ENCODE measurements around the gene FXYD2. TPM values are rescaled to one million over a fixed set of nuclear protein-coding genes. Genes with fewer than 3 reads are reported as not detected.

FXYD2 gene
- total RNA-seq, 2 donors from 2014 or later: 3.0 TPM

DNA sequence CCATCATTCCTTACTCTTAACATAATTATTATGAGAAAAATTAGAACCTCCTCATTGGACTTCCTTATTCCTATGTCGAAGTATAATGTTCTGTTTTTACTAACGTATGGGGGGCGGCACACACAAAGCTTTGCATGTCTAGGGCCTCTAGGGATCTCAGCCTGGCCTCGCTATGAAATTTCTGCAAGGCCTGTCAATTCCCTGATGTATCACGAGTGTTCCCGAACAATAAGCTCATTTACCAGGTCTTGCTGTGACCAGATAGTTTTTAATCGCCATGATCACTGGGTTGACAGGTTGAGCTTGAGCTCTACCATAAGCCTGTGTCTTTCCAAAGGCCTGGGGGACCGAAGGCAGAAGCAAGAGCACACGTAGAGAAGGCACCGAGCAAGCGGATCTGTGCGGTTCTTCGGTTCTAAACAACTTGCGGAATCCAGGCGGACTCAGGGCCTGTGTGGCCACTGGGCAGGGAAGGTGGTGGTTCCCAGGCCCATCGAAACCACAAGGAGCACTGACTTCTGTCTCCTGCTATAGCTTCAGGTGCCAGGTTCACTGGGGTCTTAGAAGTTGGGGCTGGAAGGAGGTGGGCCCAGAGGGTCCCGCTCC is 10.4 kb upstream of the FXYD2 start:
- no peak for DNase-seq
- Mint-ChIP-seq H3K9me3 (no peaks in the 10 kb centered on the region), H3K27me3 (ENCODE audit: insufficient read depth) (peaks cover 2% of the 10 kb centered on the region), H3K27ac (no peak overlapping the region), H3K4me3 (no peak overlapping the region), H3K36me3 (ENCODE audit: low read depth) (peaks cover 7% of the 10 kb centered on the region), H3K4me1 (peaks cover 22% of the 10 kb centered on the region)
- H3K27ac ChIP-seq (ENCODE audit: low read depth, low read length): peak overlapping the region; percentile 7
- WGBS, 2 experiments (ENCODE audit: insufficient coverage in 1 of 2, insufficient read length in 1 of 2): 93 to 94% methylated on average over 10 to 17 of the region's 17 CpGs
- H3K9ac ChIP-seq (ENCODE audit: extremely low read depth, low read length, poor library complexity, severe bottlenecking): no peak overlapping the region
- H3K36me3 ChIP-seq (ENCODE audit: control insufficient read depth, insufficient read depth, low read length): peaks cover 10% of the 10 kb centered on the region
- TF ChIP-seq, protein P1, sequence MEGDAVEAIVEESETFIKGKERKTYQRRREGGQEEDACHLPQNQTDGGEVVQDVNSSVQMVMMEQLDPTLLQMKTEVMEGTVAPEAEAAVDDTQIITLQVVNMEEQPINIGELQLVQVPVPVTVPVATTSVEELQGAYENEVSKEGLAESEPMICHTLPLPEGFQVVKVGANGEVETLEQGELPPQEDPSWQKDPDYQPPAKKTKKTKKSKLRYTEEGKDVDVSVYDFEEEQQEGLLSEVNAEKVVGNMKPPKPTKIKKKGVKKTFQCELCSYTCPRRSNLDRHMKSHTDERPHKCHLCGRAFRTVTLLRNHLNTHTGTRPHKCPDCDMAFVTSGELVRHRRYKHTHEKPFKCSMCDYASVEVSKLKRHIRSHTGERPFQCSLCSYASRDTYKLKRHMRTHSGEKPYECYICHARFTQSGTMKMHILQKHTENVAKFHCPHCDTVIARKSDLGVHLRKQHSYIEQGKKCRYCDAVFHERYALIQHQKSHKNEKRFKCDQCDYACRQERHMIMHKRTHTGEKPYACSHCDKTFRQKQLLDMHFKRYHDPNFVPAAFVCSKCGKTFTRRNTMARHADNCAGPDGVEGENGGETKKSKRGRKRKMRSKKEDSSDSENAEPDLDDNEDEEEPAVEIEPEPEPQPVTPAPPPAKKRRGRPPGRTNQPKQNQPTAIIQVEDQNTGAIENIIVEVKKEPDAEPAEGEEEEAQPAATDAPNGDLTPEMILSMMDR (conservative IDR thresholded peaks at IDR 0.05): no peak
- no peaks in the 10 kb centered on the region for H3K4me1 ChIP-seq (ENCODE audit: control insufficient read depth, insufficient read depth, low read length)
- no peaks in the 10 kb centered on the region for H3K9me3 ChIP-seq (ENCODE audit: control insufficient read depth, low read length)
- no peaks in the 10 kb centered on the region for H3K27me3 ChIP-seq (ENCODE audit: control insufficient read depth, insufficient read depth, low read length, poor library complexity, severe bottlenecking)
- no peak overlapping the region for H3K4me3 ChIP-seq (ENCODE audit: low read length)

DNA sequence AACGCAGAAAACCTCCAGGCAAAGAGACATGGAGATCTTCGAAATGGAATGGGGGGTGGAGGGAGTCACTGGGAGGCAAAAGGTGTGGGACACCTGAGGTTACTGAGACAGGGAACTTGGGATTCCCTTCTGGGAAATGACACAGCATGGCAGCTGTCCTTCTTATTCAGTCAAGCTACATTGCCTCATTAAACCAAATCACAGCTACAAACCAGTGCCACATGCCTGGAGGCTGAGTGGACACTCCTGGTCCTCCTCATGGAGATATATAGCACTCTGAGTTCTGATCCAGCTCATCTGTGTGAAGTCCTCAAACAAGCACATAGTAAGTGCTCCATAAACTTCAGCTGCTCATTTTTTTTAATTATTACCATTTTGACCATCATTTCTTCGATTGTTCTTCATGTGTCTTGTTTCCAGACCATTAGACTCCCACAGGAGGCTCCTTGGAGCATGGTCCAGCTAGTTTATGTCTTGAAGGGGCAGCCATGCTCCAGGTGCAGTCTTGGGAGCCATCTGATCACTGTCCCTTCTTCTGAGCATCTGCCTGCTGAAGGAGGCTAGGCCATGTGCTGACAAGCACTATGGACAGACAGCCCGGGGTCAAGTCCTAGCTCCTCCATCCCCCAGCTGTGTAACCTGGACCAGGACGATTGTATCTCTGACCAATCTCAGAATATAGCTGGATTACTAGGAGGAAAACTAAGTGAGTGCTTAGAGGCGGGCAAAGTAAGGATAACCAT is 9.7 kb upstream of the FXYD2 start:
- H3K4me3 Mint-ChIP-seq: no peak overlapping the region

DNA sequence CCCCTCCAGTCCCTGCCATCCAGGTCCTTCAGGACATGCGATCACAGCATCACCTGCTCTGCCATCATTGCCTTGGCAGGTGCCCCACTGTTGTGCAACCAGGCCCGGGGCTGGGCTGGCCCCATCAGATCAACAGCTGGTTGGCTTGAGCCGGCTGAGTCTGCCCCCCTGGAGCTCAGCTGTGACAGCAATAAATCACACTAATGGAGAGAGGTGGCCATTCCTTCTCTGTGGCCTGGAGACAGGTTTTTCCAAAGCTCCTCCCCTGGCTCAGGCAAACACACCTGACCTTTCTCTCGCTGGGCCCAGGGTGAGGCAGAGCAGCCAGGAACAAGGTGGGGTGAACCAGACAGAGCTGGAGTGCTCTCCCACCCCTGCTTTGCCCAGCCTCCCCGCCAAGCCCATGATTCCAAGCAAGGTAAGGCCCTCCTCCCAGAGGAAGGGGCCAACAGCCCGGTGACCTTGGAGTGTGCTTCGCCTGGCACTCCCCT is 8.9 kb upstream of the FXYD2 start:
- H3K9me3 Mint-ChIP-seq: no peaks in the 10 kb centered on the region
- H3K9ac ChIP-seq (ENCODE audit: extremely low read depth, low read length, poor library complexity, severe bottlenecking): no peak overlapping the region
- TF ChIP-seq, protein P1 (conservative IDR thresholded peaks at IDR 0.05): no peak
- no peaks in the 10 kb centered on the region for H3K9me3 ChIP-seq (ENCODE audit: control insufficient read depth, low read length)
- no peak overlapping the region for H3K4me3 Mint-ChIP-seq
- no peaks in the 10 kb centered on the region for H3K36me3 ChIP-seq (ENCODE audit: control insufficient read depth, insufficient read depth, low read length)
- 78 to 86% methylated on average over 5 to 7 of the region's 7 CpGs for WGBS, 2 experiments (ENCODE audit: insufficient coverage in 1 of 2, insufficient read length in 1 of 2)
- DNase-seq: peak; percentile 46
- H3K27me3 Mint-ChIP-seq (ENCODE audit: insufficient read depth): peaks cover 2% of the 10 kb centered on the region
- no peak overlapping the region for H3K27ac ChIP-seq (ENCODE audit: low read depth, low read length)
- H3K27me3 ChIP-seq (ENCODE audit: control insufficient read depth, insufficient read depth, low read length, poor library complexity, severe bottlenecking): no peaks in the 10 kb centered on the region
- H3K4me3 ChIP-seq (ENCODE audit: low read length): no peak overlapping the region
- H3K36me3 Mint-ChIP-seq (ENCODE audit: low read depth): peaks cover 5% of the 10 kb centered on the region
- H3K4me1 ChIP-seq (ENCODE audit: control insufficient read depth, insufficient read depth, low read length): no peaks in the 10 kb centered on the region
- H3K27ac Mint-ChIP-seq: no peak overlapping the region
- H3K4me1 Mint-ChIP-seq: peaks cover 22% of the 10 kb centered on the region

More for the DNA sequence above, 9.7 kb upstream of the FXYD2 start:
- Histone ChIP-seq H3K4me1 (ENCODE audit: control insufficient read depth, insufficient read depth, low read length) (no peaks in the 10 kb centered on the region), H3K36me3 (ENCODE audit: control insufficient read depth, insufficient read depth, low read length) (peaks cover 3% of the 10 kb centered on the region), H3K9ac (ENCODE audit: extremely low read depth, low read length, poor library complexity, severe bottlenecking) (no peak overlapping the region), H3K4me3 (ENCODE audit: low read length) (no peak overlapping the region), H3K27me3 (ENCODE audit: control insufficient read depth, insufficient read depth, low read length, poor library complexity, severe bottlenecking) (no peaks in the 10 kb centered on the region), H3K9me3 (ENCODE audit: control insufficient read depth, low read length) (no peaks in the 10 kb centered on the region), H3K27ac (ENCODE audit: low read depth, low read length) (no peak overlapping the region)
- Mint-ChIP-seq H3K27me3 (ENCODE audit: insufficient read depth) (peaks cover 2% of the 10 kb centered on the region), H3K9me3 (no peaks in the 10 kb centered on the region), H3K27ac (no peak overlapping the region), H3K4me1 (peaks cover 22% of the 10 kb centered on the region), H3K36me3 (ENCODE audit: low read depth) (peaks cover 7% of the 10 kb centered on the region)
- 91 to 95% methylated on average over 1 to 6 of the region's 6 CpGs for WGBS, 2 experiments (ENCODE audit: insufficient coverage in 1 of 2, insufficient read length in 1 of 2)
- no peak for DNase-seq
- TF ChIP-seq, protein P1 (conservative IDR thresholded peaks at IDR 0.05): no peak
